Testis (tissue), 5 donors: Measurements from ENCODE around the gene ADH5. TPM values are rescaled to one million over a fixed set of nuclear protein-coding genes. Genes with fewer than 3 reads are reported as not detected.

Experiments
- DNase-seq: peaks from one replicate; pipeline ENCODE4 v3.0.0-alpha.2; 2019
- H3K27ac ChIP-seq, 2 donors: fragments of 200-600 bp; sonication (generic); one replicate each; pipeline ENCODE4 v1.5.1; 2019
- H3K27me3 ChIP-seq: fragments of 200-600 bp; sonication (generic); one replicate; pipeline ENCODE4 v1.5.1; 2019
- H3K36me3 ChIP-seq: fragments of 200-600 bp; sonication (generic); one replicate; pipeline ENCODE4 v1.5.1; 2017; ENCODE audit warnings: low read depth; ENCODE audit errors: missing control alignments
- H3K4me1 ChIP-seq: fragments of 200-600 bp; sonication (generic); one replicate; pipeline ENCODE4 v1.5.1; 2019
- H3K4me3 ChIP-seq, 2 donors: fragments of 200-600 bp; sonication (generic); one replicate each; pipeline ENCODE4 v1.5.1; 2017 to 2019
- H3K9me3 ChIP-seq: fragments of 200-600 bp; sonication (generic); one replicate; pipeline ENCODE4 v1.5.1; 2017
- POLR2A ChIP-seq: fragments of 450-650 bp; IDR thresholded peaks from one replicate; pipeline ENCODE4 v1.6.1; 2017; ENCODE audit warnings: antibody characterized with exemption, mild to moderate bottlenecking, moderate library complexity
- WGBS, 2 donors: methylation state at CpG; one replicate each; pipeline ENCODE4 v1.1.5; 2018; 5-methylcytosine and 5-hydroxymethylcytosine counted together
- intact Hi-C: fragments of 100-400 bp; cut with DNase I; formaldehyde crosslinking; loops from one replicate; pipeline ENCODE4 v1.15.1; 2023; ENCODE audit warnings: low total_unique reads
- long read RNA-seq, 2 donors: transcript quantifications; one replicate each; lab custom pipeline, GENCODE V29; 2026
- polyA plus RNA-seq: library from polyadenylated mRNA; stranded (reverse); fragments of 350-450 nt; fragmentation: Illumina TruSeq; extraction: RNeasy Lipid Tissue Mini Kit (QIAGEN cat#74804); gene quantifications from one replicate; pipeline ENCODE4 v1.2.3, GENCODE V29; 2014; ENCODE audit warnings: low read depth, low replicate concordance; ENCODE audit not compliant: insufficient read depth
- total RNA-seq, 2 donors: library from RNA; depleted of rRNA; stranded (reverse); fragments of >200 nt; gene quantifications; one replicate each; pipeline ENCODE4 v1.2.3, GENCODE V29; 2016
- TF ChIP-seq, protein P1 (sequence below), 3 experiments: fragments of 450-650 bp in 2 of 3; fragments of 200-600 bp in 1 of 3; sonication (generic) in 1 of 3; IDR thresholded peaks; one replicate each; pipeline ENCODE4 v1.5.1; 2016 to 2019; ENCODE audit warnings: antibody characterized with exemption in 3 of 3, mild to moderate bottlenecking in 2 of 3, moderate library complexity in 1 of 3

ADH5 gene
- total RNA-seq (100 to 1,000 TPM; 111 to 122 TPM), polyA plus RNA-seq (119 TPM)
- long read RNA-seq, donor 1, transcript ADH5-201 (9 exons, 2,615 nt), result major isoform, 55 of 198 reads
- long read RNA-seq, donor 1, partial matches to known transcripts, result 131 of 198 reads
- long read RNA-seq, donor 1, other reads (novel, unspliced or antisense), result 5 of 198 reads
- long read RNA-seq, donor 2, transcript ADH5-201 (9 exons, 2,615 nt), result major isoform, 35 of 98 reads
- long read RNA-seq, donor 2, partial matches to known transcripts, result 60 of 98 reads
- long read RNA-seq, donor 2, other reads (novel, unspliced or antisense), result 0 of 98 reads

DNA sequence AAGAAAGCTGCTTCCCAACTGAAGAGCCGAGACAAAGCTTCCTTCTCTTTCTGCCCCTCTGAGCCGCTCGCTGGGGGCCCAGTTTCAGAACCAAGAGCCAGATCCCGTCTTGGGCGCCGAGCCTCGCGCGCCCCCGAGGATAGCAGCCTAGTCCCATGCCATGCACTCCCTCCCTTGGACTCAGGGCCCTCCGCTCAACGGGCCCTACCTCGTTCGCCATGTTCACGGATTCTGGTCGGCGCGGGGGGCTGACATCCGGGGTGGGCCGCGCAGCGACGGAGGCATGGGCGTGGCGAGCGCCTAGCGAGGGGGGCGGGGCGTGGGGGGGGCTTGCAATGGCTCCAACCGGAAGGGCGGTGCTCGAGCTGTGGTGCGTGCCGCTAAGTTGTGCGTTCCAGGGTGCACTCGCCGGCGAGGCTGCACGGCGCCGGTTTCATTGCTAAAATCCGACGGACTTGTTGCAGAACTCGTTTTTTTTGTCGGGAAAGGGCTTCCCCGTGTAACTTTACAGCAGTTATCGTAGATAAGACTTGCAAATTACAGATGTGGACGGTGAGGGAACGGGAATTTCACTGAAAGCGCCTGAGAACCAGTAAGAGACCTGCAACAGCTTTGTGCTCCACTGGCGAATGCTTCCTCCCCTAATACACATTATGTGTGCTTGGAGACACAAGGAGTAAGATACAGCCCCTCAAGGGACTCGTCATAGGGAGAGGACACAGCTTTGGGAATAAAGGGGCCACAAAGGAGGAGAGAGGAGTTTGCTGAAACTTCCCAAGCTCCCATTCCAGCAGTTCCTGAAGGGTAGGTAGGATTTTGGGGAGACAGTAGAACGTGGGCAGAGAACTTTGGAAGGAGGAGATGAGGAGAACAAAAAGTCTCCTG is at the start of gene ADH5:
ADH5 (minus strand) TSS at position 308 of the 885 bp plus-strand sequence; CDS start at position 220, 88 bp downstream.
- peaks cover 12% of the 10 kb centered on the region for H3K4me1 ChIP-seq
- peak; percentile 96 for DNase-seq
- peak; percentile 41 for TF ChIP-seq POLR2A
- TF ChIP-seq, protein P1, sequence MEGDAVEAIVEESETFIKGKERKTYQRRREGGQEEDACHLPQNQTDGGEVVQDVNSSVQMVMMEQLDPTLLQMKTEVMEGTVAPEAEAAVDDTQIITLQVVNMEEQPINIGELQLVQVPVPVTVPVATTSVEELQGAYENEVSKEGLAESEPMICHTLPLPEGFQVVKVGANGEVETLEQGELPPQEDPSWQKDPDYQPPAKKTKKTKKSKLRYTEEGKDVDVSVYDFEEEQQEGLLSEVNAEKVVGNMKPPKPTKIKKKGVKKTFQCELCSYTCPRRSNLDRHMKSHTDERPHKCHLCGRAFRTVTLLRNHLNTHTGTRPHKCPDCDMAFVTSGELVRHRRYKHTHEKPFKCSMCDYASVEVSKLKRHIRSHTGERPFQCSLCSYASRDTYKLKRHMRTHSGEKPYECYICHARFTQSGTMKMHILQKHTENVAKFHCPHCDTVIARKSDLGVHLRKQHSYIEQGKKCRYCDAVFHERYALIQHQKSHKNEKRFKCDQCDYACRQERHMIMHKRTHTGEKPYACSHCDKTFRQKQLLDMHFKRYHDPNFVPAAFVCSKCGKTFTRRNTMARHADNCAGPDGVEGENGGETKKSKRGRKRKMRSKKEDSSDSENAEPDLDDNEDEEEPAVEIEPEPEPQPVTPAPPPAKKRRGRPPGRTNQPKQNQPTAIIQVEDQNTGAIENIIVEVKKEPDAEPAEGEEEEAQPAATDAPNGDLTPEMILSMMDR (IDR thresholded peaks at IDR 0.05), result no peak
- no peaks in the 10 kb centered on the region for H3K9me3 ChIP-seq
- peak within 1 kb of the TSS; percentile 76 to 93 for H3K4me3 ChIP-seq
- no peaks in the 10 kb centered on the region for H3K36me3 ChIP-seq
- no peaks in the 10 kb centered on the region for H3K27me3 ChIP-seq
- 0 to 1% methylated on average over 31 to 43 of the region's 53 CpGs for WGBS, 2 donors
- peak within 1 kb of the TSS; percentile 92 to 93 for H3K27ac ChIP-seq
- intact Hi-C loops, result no loop called here

- DNase-seq, result no peak
- H3K4me3 ChIP-seq, result no peak overlapping the region
- H3K9me3 ChIP-seq, result no peaks in the 10 kb centered on the region
- H3K27me3 ChIP-seq, result no peaks in the 10 kb centered on the region
- no peak overlapping the region for H3K27ac ChIP-seq
- intact Hi-C loops, result no loop called here
- no peaks in the 10 kb centered on the region for H3K4me1 ChIP-seq
- no peaks in the 10 kb centered on the region for H3K36me3 ChIP-seq
- TF ChIP-seq, protein P1 (IDR thresholded peaks at IDR 0.05), result no peak
- no peak for TF ChIP-seq POLR2A
Measured at GRCh38 chr4:99136329-99136728, 47.7 kb upstream of the ADH5 start.

DNA sequence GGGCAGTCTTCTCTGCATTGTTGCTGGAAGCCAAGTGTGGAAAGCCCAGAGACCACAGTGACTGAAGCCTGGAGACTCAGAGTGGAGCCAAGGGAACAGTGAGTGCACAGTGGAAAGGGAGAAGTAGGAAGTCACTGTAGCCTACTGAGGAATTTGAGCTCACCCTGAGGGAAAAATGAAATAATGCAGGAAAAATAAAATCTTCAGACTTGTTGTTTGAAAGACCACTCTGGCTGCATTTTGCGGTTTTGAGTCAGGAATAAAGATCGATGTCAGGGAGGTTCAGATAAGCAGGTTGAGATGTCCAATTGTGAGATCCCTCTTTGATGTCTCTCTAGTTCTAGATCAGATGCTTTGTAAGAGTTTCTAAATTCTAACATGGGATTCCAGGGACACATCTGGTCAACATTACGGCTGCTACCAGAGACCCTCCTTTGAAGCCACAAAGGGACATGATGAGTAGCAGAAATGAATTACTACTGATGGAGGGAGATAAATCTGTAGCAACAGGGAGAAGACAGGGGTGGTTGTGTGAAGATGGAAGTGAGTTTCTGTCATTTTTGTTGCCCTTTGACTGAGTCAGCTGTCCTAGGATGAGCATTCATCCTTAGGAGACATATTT is 47.1 kb upstream of the ADH5 start:
- no peaks in the 10 kb centered on the region for H3K36me3 ChIP-seq
- H3K27me3 ChIP-seq, result no peaks in the 10 kb centered on the region
- 60 to 77% methylated on average over 3 of the region's 3 CpGs for WGBS, 2 donors
- intact Hi-C loops, result no loop called here
- H3K4me3 ChIP-seq, result no peak overlapping the region
- H3K9me3 ChIP-seq, result no peaks in the 10 kb centered on the region
- TF ChIP-seq, protein P1 (IDR thresholded peaks at IDR 0.05), result no peak
- TF ChIP-seq POLR2A, result no peak
- DNase-seq, result no peak
- H3K4me1 ChIP-seq, result no peaks in the 10 kb centered on the region
- H3K27ac ChIP-seq, result no peak overlapping the region

- 93 to 94% methylated on average over 3 of the region's 3 CpGs for WGBS, 2 donors
- intact Hi-C loops, result no loop called here
- H3K4me3 ChIP-seq, result no peak overlapping the region
- DNase-seq, result no peak
- H3K36me3 ChIP-seq, result no peaks in the 10 kb centered on the region
- H3K27me3 ChIP-seq, result no peaks in the 10 kb centered on the region
- H3K4me1 ChIP-seq, result no peaks in the 10 kb centered on the region
- H3K27ac ChIP-seq, result no peak overlapping the region
- H3K9me3 ChIP-seq, result no peaks in the 10 kb centered on the region
- no peak for TF ChIP-seq POLR2A
- TF ChIP-seq, protein P1 (IDR thresholded peaks at IDR 0.05), result no peak
Measured at GRCh38 chr4:99134586-99134985, 46.0 kb upstream of the ADH5 start.
